ENCODE results near the gene SH3TC1. TPM values are rescaled to one million over a fixed set of nuclear protein-coding genes. Genes with fewer than 3 reads are reported as not detected.

Gene SH3TC1
- polyA plus RNA-seq, 1 donor (not counting 4 experiments of a cell fraction or from before 2014, with no cell fraction given): 12.3 TPM

- H3K9ac ChIP-seq (ENCODE audit: control insufficient read depth, extremely low read depth, insufficient read depth, low read length): peak overlapping the region; percentile 60
Measured at GRCh38 chr4:8185295-8185694, 13.8 kb upstream of the SH3TC1 start.

DNA sequence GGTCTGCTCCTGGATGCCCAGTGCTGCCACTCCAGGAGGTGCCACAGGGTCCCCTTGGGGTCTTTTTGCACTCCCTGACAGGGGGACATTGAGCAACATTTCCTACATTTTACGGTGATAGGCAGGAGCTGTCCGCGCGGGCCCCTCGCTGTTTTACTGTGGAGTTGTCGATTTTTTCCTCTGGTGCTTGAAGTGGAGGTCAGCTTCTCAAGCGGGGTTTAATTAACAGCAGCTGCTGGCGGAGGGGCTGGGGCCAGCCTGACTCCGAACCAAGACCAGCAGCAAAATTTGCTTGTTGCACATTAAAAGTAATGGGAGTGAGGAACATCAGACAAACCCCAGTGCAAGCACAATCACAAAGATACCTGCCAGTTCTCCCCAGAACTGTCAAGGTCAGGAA, 13.2 kb upstream of the SH3TC1 start:
- H2AFZ ChIP-seq (ENCODE audit: control insufficient read depth, low read length): no peak overlapping the region
- H3K4me1 ChIP-seq (ENCODE audit: control insufficient read depth, extremely low read depth, insufficient read depth, low read length): peaks cover 67% of the 10 kb centered on the region
- dilution Hi-C loops (cut with MboI; ENCODE audit: extremely low pct_ligation_motif_present, low sequenced_read_pairs): no loop called here
- no peak for FAIRE-seq
- no peaks in the 10 kb centered on the region for H3K79me2 ChIP-seq (ENCODE audit: control insufficient read depth, insufficient read depth, low read length)
- no peaks in the 10 kb centered on the region for H3K36me3 ChIP-seq (ENCODE audit: control insufficient read depth in 2 of 2, extremely low read depth in 1 of 2, insufficient read depth in 2 of 2, low read length in 2 of 2)
- H3K9me1 ChIP-seq (ENCODE audit: control insufficient read depth, extremely low read depth, insufficient read depth, low read length): no peaks in the 10 kb centered on the region
- no peaks in the 10 kb centered on the region for H3K9me3 ChIP-seq (ENCODE audit: control insufficient read depth, low read depth, low read length)
- H3K4me2 ChIP-seq (ENCODE audit: control insufficient read depth, extremely low read depth, insufficient read depth, low read depth, low read length): peak overlapping the region; percentile 34
- no peaks in the 10 kb centered on the region for H4K20me1 ChIP-seq (ENCODE audit: control insufficient read depth, extremely low read depth, insufficient read depth, low read length)
- H3K27me3 ChIP-seq (ENCODE audit: control insufficient read depth, extremely low read depth, insufficient read depth, low read length): no peaks in the 10 kb centered on the region
- peak overlapping the region; percentile 60 for H3K9ac ChIP-seq (ENCODE audit: control insufficient read depth, extremely low read depth, insufficient read depth, low read length)
- H3K27ac ChIP-seq (ENCODE audit: control insufficient read depth, insufficient read depth, low read length): peak overlapping the region; percentile 87
- TF ChIP-seq, protein P1, sequence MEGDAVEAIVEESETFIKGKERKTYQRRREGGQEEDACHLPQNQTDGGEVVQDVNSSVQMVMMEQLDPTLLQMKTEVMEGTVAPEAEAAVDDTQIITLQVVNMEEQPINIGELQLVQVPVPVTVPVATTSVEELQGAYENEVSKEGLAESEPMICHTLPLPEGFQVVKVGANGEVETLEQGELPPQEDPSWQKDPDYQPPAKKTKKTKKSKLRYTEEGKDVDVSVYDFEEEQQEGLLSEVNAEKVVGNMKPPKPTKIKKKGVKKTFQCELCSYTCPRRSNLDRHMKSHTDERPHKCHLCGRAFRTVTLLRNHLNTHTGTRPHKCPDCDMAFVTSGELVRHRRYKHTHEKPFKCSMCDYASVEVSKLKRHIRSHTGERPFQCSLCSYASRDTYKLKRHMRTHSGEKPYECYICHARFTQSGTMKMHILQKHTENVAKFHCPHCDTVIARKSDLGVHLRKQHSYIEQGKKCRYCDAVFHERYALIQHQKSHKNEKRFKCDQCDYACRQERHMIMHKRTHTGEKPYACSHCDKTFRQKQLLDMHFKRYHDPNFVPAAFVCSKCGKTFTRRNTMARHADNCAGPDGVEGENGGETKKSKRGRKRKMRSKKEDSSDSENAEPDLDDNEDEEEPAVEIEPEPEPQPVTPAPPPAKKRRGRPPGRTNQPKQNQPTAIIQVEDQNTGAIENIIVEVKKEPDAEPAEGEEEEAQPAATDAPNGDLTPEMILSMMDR (optimal IDR thresholded peaks at IDR 0.05 in 1 of 3, IDR thresholded peaks at IDR 0.05 in 1 of 3, conservative IDR thresholded peaks at IDR 0.05 in 1 of 3; ENCODE audit: extremely low read depth in 1 of 3, insufficient read depth in 2 of 3, low read length in 3 of 3): no peak
- TF ChIP-seq EZH2 (IDR thresholded peaks at IDR 0.05; ENCODE audit: low read length): no peak
- DNase-seq (ENCODE audit: low read depth, low spot score): no peak
- H3K4me3 ChIP-seq (ENCODE audit: control insufficient read depth in 2 of 3, extremely low read depth in 1 of 3, insufficient read depth in 2 of 3, low read depth in 1 of 3, low read length in 3 of 3): no peak overlapping the region

More at GRCh38 chr4:8185295-8185694, 13.8 kb upstream of the SH3TC1 start:
- Histone ChIP-seq H3K9me3 (ENCODE audit: control insufficient read depth, low read depth, low read length) (no peaks in the 10 kb centered on the region), H4K20me1 (ENCODE audit: control insufficient read depth, extremely low read depth, insufficient read depth, low read length) (no peaks in the 10 kb centered on the region), H3K79me2 (ENCODE audit: control insufficient read depth, insufficient read depth, low read length) (no peaks in the 10 kb centered on the region), H3K36me3 (ENCODE audit: control insufficient read depth in 2 of 2, extremely low read depth in 1 of 2, insufficient read depth in 2 of 2, low read length in 2 of 2) (no peaks in the 10 kb centered on the region), H3K4me2 (ENCODE audit: control insufficient read depth, extremely low read depth, insufficient read depth, low read depth, low read length) (peak overlapping the region; percentile 34), H3K4me3 (ENCODE audit: control insufficient read depth in 2 of 3, extremely low read depth in 1 of 3, insufficient read depth in 2 of 3, low read depth in 1 of 3, low read length in 3 of 3) (no peak overlapping the region), H3K4me1 (ENCODE audit: control insufficient read depth, extremely low read depth, insufficient read depth, low read length) (peaks cover 68% of the 10 kb centered on the region), H3K27ac (ENCODE audit: control insufficient read depth, insufficient read depth, low read length) (peak overlapping the region; percentile 87), H3K9me1 (ENCODE audit: control insufficient read depth, extremely low read depth, insufficient read depth, low read length) (no peaks in the 10 kb centered on the region), H3K27me3 (ENCODE audit: control insufficient read depth, extremely low read depth, insufficient read depth, low read length) (no peaks in the 10 kb centered on the region), H2AFZ (ENCODE audit: control insufficient read depth, low read length) (no peak overlapping the region)
- TF ChIP-seq, protein P1 (optimal IDR thresholded peaks at IDR 0.05 in 1 of 3, IDR thresholded peaks at IDR 0.05 in 1 of 3, conservative IDR thresholded peaks at IDR 0.05 in 1 of 3; ENCODE audit: extremely low read depth in 1 of 3, insufficient read depth in 2 of 3, low read length in 3 of 3): no peak
- no peak for TF ChIP-seq EZH2 (IDR thresholded peaks at IDR 0.05; ENCODE audit: low read length)
- dilution Hi-C loops (cut with MboI; ENCODE audit: extremely low pct_ligation_motif_present, low sequenced_read_pairs): no loop called here
- FAIRE-seq: peak; percentile 91
- DNase-seq (ENCODE audit: low read depth, low spot score): no peak

All from keratinocyte (primary cell).